GM18867 (cell line): ENCODE results near the gene HSPBP1.
"Not testable (repeated sequence)": the region's sequence is repeated elsewhere in the genome, so short reads cannot be mapped to it uniquely, and the experiment has no call there.

ENCODE experiments used
- ATAC-seq: cut with Tn5 transposase; IDR thresholded peaks from one replicate; pipeline ENCODE4 v1.9.1; 2021; ENCODE audit warnings: mild to moderate bottlenecking, moderate library complexity; ENCODE audit not compliant: unreplicated experiment

Gene HSPBP1

DNA sequence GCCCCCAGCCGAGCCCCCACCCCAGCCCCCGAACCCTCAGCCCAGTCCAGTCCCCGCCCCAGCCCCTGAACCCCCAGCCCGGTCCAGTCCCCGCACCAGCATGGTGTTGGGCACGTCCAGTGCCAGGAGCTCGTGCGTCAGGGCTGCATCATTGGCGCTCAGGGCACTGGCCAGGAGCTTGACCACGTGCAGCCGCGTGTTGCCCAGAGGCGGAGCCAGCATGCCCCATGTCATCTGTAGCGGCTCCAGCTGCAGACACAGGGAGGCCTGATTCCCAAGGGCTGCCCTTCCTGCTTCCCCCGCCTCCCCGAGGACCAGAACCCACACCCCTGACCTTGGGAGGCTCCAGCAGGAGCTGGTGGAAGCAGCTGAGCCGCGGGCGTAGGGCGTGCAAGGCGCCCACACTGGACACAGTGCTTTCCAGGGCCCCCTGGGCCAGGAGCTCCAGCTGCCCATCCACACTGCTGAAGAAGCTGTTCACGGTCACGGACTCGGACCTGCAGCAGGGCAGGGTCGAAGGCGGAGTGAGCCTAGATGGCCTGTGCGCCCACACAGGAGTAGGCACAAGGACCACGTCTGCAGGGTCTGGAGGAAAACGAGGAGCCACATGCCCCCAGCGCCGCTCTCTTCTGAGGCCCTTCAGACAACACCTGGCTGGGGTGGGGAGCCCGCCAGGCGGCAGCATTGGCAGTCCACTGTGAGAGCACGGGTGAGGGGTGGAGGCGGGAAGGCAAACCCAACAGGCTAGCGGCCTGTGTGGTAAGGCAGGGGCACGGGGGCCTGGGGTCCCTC is 38.6 kb downstream of the HSPBP1 start:
- no peak for ATAC-seq

GRCh38 chr19:55240713-55241020 is 39.2 kb downstream of the HSPBP1 start:
- no peak for ATAC-seq

DNA sequence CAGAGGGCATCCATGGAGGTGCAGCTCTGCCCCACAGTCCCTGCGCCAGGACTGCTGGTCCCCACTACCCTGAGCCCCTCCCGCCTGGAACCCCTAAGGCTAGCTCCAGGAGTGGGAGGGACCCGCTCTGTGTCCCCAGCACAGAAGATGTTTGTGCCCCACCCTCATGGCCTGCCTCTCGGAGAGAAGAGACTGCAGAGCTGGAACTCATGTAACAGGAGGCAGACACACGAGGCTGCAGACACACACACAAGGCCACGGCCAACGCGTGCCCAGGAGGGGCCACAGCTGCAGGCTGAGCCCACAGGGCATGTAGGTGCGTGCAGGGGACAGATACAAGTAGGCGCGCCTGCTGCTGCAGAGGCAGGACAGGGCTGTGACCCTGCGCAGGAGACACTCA is 40.9 kb downstream of the HSPBP1 start:
- no peak for ATAC-seq

DNA sequence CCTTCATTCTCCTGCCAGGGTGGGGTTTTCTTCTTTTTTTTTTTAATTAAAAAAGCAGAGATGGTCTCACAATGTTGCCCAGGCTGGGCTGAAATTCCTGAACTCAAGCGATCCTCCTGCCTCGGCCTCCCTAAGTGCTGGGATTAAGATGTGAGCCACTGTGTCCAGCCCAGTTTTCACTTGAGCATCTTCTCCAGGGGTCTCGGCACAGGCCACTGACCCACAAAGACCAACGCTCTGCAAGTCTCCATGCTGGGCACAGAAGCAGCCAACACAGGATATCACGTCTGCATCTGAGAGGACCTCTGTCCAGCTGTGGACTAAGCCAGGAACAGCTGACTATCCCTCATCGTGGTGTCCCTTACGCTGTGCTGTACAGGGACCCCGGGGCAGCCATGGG is 41.9 kb downstream of the HSPBP1 start:
- ATAC-seq = no peak

DNA sequence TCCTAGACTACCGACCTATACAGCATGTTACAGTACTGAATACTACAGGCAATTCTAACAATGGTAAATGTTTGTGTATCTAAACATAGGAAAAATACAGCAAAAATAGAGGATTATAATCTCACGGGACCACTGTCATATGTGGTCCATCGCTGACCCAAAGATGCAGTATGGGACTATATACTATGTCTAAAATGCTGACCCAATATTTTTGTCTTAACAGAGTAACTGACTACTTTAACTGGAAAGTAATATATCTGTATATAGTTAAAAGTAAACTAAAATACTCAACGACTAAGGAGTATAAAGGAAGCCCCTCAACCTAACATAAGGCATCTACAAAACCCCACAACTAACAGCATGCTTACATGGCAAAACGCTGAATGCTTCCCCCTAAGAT is 46.9 kb downstream of the HSPBP1 start:
- ATAC-seq = no peak

DNA sequence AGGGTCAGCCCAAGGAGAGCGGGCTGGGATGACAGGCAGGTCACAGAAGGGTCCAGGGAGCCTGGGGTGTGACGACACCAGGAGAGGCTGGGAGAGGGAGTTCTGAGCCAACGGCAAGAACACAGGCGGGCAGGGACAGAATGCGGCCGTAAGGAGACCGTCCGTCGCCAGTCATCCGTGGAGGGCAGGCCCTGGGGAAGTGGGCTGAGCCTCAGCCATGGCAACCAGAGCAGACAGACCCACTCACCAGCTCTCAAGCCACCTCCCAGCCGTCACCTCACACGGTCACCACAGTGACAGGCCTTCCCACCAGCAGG is 47.7 kb downstream of the HSPBP1 start:
- no peak for ATAC-seq

- ATAC-seq = no peak
Observed at GRCh38 chr19:55231391-55232285, 48.3 kb downstream of the HSPBP1 start.

GRCh38 chr19:55230780-55231179 is 49.1 kb downstream of the HSPBP1 start:
- ATAC-seq = no peak

DNA sequence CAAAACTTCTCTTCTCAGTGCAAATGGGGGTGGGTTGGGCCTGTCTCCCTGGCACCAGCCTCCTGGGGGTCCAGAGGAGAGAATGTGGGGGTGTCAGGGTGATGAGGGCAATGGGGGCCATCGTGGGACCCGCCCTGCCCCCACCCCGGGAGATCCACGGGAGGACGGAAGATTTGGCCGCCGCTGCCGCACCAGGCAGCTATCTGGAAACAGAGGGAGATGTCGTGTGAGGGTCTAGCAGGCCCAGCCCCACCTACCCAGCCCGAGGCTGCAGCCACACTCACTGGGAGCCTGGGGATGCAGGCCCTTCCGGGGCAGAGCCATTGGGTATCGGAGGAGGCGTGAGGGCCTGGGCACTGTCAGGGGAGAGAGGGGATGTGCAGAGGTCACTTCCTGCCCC is 49.6 kb downstream of the HSPBP1 start:
- ATAC-seq = no peak

DNA sequence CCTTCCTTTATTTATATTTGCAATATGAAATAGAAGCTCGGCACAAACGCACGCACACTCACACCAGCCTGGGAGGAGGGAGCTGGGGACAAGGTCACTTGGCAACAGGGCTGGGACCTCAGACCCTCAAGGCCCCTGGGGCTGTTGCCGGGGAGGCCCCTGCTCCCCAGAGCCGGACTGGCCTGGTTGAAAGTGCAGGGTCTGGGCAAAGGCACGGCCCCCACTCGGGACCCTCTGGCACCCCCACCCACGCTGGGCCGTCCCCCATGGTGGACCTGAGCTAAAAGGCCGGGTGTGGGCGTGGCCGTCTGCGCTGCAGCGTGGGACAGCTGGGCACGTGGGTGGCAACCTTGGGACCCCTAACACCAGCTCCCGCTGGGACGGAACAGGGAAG is 50.1 kb downstream of the HSPBP1 start:
- no peak for ATAC-seq

DNA sequence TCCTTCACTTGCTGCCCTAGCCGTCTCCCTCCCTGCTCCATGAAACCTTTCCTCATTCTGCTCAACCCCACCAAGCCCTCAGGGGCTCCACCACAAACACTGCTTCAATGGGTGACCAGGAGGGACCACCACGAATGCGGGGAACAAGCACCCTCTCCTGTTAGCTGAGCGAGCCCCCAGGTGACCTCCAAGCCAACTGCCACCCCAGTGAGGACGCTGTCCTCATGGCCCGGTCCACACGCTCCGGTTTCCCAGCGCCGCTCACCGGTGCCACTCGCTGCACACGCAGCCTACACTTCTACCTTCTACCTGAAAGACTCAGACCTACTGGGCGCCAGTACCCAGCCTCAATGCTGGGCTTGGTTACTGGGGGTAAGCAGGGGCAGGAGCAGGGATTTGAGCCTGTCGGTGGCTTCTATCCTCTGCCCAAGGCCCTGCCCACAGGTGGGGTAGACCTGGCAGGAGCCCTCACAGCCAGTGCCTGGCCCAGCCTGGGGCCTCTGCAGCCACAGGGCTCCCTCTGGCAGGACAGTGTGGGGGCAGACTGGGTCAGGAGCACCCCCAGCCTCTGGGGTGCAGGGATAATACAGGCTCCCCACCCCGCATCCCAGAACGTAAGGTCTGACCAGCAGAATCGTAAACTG is 50.6 kb downstream of the HSPBP1 start:
- no peak for ATAC-seq

DNA sequence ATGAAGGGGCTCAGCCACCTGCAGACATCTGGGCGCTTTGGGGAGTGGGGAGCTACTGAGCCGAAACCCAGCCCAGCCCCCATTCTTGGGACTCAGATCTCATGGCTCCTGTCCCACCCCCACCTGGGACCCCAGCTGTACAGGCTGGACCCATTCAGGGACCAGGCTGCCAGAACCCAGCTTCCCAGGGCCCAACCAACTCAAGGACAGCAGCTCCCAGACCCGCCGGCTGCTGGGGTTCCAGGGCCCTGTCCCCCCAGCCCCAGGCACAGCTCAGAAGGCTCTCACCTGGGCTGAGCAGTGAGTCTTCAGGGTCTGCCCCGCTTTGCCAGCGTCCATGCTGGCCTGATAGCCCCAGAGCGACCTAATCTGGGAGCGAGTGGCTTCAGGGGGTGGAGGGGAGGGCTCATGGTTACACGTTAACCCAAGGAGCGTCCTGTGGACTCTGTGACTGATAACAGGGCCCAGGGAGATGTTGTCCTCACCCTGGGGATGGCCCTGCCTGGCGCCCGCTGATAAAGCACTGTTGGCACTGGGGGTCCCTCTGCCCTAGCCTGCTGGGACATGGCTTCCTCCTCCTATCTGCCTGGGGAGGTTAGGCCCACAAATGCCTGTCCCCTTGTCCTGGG is 51.4 kb downstream of the HSPBP1 start, which contains the start of gene TMEM86B:
TMEM86B (minus strand) TSS at position 361 of the 629 bp plus-strand sequence; CDS start at position 339, 22 bp downstream.
- ATAC-seq = no peak

GRCh38 chr19:55228015-55228391 is 51.9 kb downstream of the HSPBP1 start:
- ATAC-seq = no peak

- ATAC-seq = no peak
Observed at GRCh38 chr19:55227241-55228014, 52.5 kb downstream of the HSPBP1 start.

GRCh38 chr19:55226788-55227187 is 53.1 kb downstream of the HSPBP1 start:
- no peak for ATAC-seq

GRCh38 chr19:55226273-55226672 is 53.6 kb downstream of the HSPBP1 start:
- no peak for ATAC-seq

DNA sequence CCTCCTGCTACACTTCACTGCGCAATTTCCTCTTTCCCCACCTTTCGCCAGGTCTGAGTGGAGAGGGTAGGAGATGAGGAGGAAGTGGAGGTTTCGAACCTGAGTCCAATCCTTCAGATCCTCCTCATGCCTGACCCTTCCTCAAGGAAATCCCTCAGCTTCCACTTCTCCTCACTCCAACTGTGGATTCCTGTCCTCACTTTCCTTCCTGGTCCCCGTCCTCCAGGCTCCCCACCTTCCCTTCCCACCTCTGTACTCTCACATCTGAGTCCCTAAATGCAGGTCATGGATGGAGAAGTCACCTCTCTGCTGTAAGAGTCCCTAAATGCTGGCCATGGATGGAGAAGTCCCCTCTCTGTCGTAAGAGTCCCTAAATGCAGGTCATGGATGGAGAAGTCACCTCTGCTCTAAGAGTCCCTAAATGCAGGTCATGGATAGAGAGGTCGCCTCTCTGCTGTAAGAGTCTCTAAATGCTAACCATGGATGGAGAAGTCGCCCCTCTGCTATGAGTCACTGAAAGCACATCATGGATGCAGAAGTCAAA is 54.4 kb downstream of the HSPBP1 start:
- no peak for ATAC-seq

DNA sequence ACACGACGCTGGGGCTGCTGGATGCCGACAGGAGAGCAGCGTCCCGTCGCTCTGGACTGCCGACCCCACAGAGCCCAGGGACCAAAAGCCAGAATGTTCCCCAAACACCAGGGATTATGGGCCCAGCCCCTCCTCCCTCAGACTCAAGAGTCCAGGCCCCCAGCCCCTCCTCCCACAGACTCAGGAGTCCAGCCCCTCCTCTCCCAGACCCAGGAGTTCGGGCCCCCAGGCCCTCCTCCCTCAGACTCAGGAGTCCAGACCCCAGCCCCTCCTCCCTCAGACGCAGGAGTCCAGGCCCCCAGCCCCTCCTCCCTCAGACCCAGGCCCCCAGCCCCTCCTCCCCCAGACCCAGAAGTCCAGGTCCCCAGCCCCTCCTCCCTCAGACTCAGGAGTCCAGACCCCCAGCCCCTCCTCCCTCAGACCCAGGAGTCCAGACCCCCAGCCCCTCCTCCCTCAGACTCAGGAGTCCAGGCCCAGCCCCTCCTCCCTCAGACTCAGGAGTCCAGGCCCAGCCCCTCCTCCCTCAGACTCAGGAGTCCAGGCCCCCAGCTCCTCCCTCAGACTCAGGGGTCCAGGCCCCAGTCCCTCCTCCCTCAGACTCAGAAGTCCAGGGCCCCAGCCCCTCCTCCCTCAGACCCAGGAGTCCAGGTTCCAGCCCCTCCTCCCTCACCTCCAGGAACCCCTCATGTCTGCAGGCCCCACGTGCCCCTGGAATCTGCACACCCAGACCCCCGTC is 55.1 kb downstream of the HSPBP1 start:
- not testable (repeated sequence) for ATAC-seq

- ATAC-seq = no peak
Observed at GRCh38 chr19:55224038-55224665, 55.8 kb downstream of the HSPBP1 start.
